Measurements from ENCODE around the gene ASB16. TPM values are rescaled to one million over a fixed set of nuclear protein-coding genes. Genes with fewer than 3 reads are reported as not detected.

ASB16 gene
- total and polyA plus RNA-seq, 10 of the 15 experiments (the other 5 are each of a cell fraction or from before 2014, with no cell fraction given): 0.07 to 1.1 (median 0.44) TPM; not detected in 5

- H3K9ac ChIP-seq (ENCODE audit: control insufficient read depth, insufficient read depth, low read length): no peak overlapping the region
- BruUV-seq (replicated peaks): no TSS peak
- ChIA-PET POLR2A (interaction anchor here (0.5 to 1.4 kb wide), 2 partner anchors 116 to 128 kb away, joined by 3 to 5 read pairs; partner anchors contain the start of gene LSM12), CTCF (interaction anchor here (0.6 kb wide), 1 partner anchor 10 kb away, joined by 3 read pairs; no protein-coding TSS in a partner anchor), SMC1A (ENCODE audit: uncharacterized antibody, unreplicated experiment) (interaction anchor here (1.2 kb wide), 1 partner anchor 148 kb away, joined by 5 read pairs; no protein-coding TSS in a partner anchor), RAD21 (ENCODE audit: unreplicated experiment) (no interaction called here)
- no peak overlapping the region for H3K4me2 ChIP-seq (ENCODE audit: control insufficient read depth, insufficient read depth)
- 100% methylated on average over 2 of the region's 2 CpGs for WGBS (ENCODE audit: insufficient coverage, insufficient replicate concordance, low lambda C conversion rate, missing lambda C conversion rate)
- no peak for TF ChIP-seq E4F1 (IDR thresholded peaks at IDR 0.05; ENCODE audit: borderline replicate concordance, partially characterized antibody)
- no peak for TF ChIP-seq SMC3 (IDR thresholded peaks at IDR 0.05; ENCODE audit: borderline replicate concordance, low read length)
- TF ChIP-seq RFX5 (IDR thresholded peaks at IDR 0.05; ENCODE audit: low read depth, low read length): no peak
- TF ChIP-seq SPI1 (IDR thresholded peaks at IDR 0.05; ENCODE audit: borderline replicate concordance, insufficient read depth, low read depth, low read length): no peak
- no peak for TF ChIP-seq MXI1 (IDR thresholded peaks at IDR 0.05; ENCODE audit: low read depth, low read length)
- TF ChIP-seq POLR2AphosphoS2 (IDR thresholded peaks at IDR 0.05; ENCODE audit: low read depth, low read length): no peak
- no peak for TF ChIP-seq NR2C1 (IDR thresholded peaks at IDR 0.05)
- no peak for TF ChIP-seq CHD1 (IDR thresholded peaks at IDR 0.05; ENCODE audit: low read depth, low read length)
- TF ChIP-seq PBX3 (IDR thresholded peaks at IDR 0.05; ENCODE audit: insufficient replicate concordance, low read depth, low read length): no peak
- TF ChIP-seq CUX1 (IDR thresholded peaks at IDR 0.05; ENCODE audit: insufficient replicate concordance, low read depth, low read length): no peak
- TF ChIP-seq NFXL1 (IDR thresholded peaks at IDR 0.05; ENCODE audit: borderline replicate concordance): no peak
- no peak for TF ChIP-seq TCF12 (IDR thresholded peaks at IDR 0.05; ENCODE audit: low read depth, low read length)
- no peak for TF ChIP-seq ETV6 (conservative IDR thresholded peaks at IDR 0.05 in 1 of 2, IDR thresholded peaks at IDR 0.05 in 1 of 2; ENCODE audit: borderline replicate concordance in 1 of 2, low read depth in 1 of 2)
- TF ChIP-seq RCOR1 (conservative IDR thresholded peaks at IDR 0.05; ENCODE audit: low read depth, low read length): no peak
- ATAC-seq: no peak
- peaks cover 0 to 5% of the 10 kb centered on the region in 2 experiments; a peak in 2 of 4 replicates for H3K36me3 ChIP-seq (ENCODE audit: control insufficient read depth in 2 of 2, insufficient read depth in 2 of 2, low read length in 1 of 2)
- FAIRE-seq: no peak
- H4K20me1 ChIP-seq (ENCODE audit: control insufficient read depth, insufficient read depth): no peaks in the 10 kb centered on the region
- H3K4me1 ChIP-seq (ENCODE audit: control insufficient read depth, insufficient read depth, low read length): peaks cover 2% of the 10 kb centered on the region
- no peaks in the 10 kb centered on the region for H3K9me3 ChIP-seq (replicated peaks; ENCODE audit: control insufficient read depth, insufficient read depth, low read length)
- no peak overlapping the region for H2AFZ ChIP-seq (ENCODE audit: control insufficient read depth, low read depth, low read length)
- H3K4me3 ChIP-seq: no peak overlapping the region
- intact Hi-C loops (cut with micrococcal nuclease; ENCODE audit: unreplicated experiment) (no loop called here), in situ Hi-C loops (cut with MboI) (no loop called here)
- no peak for DNase-seq (ENCODE audit: low read depth, low spot score)
- no peaks in the 10 kb centered on the region for H3K27me3 ChIP-seq (replicated peaks in 1 of 2; ENCODE audit: control insufficient read depth in 2 of 2, insufficient read depth in 2 of 2, low read length in 1 of 2)
- no peak overlapping the region for H3K27ac ChIP-seq (ENCODE audit: control insufficient read depth, insufficient read depth)
- H3K79me2 ChIP-seq (ENCODE audit: control insufficient read depth, insufficient read depth, low read length): peaks cover 34% of the 10 kb centered on the region
These were observed 12.5 kb downstream of the ASB16 start for GRCh38 chr17:44183024-44183423.
